B cell (primary cell): ENCODE data around the gene SUGCT. TPM values are rescaled to one million over a fixed set of nuclear protein-coding genes. Genes with fewer than 3 reads are reported as not detected.

Experiments
- ATAC-seq: fragments of 200-7000 bp; cut with Tn5 transposase; one replicate; pipeline ENCODE4 v1.10.0; 2021; ENCODE audit warnings: low read depth, mild to moderate bottlenecking, moderate number of reproducible peaks, moderate library complexity
- CTCF ChIA-PET: fragments of 350-600 bp; sonication (Branson Sonifier 250); formaldehyde crosslinking; loops from one replicate; lab custom pipeline; 2021; ENCODE audit warnings: antibody characterized with exemption, inconsistent platforms; lab: Charles Lee
- POLR2A ChIA-PET: fragments of 350-600 bp; sonication (Branson Sonifier 250); formaldehyde crosslinking; loops from one replicate; lab custom pipeline; 2021; ENCODE audit warnings: antibody characterized with exemption; lab: Charles Lee
- DNase-seq: peaks from one replicate; pipeline ENCODE4 v3.0.0; 2013
- H2AFZ ChIP-seq: 2 replicates; pipeline ENCODE4 v1.6.1; 2012; ENCODE audit warnings: mild to moderate bottlenecking, low read depth, low read length; ENCODE audit not compliant: insufficient read depth, poor library complexity, severe bottlenecking
- H3K27ac ChIP-seq, 2 donors: 1 replicate in 1 of 2; 2 replicates in 1 of 2; pipeline ENCODE4 v1.5.1; 2012 to 2013; ENCODE audit warnings: low read length in 2 of 2, mild to moderate bottlenecking in 2 of 2, moderate library complexity in 1 of 2
- H3K27me3 ChIP-seq, 4 experiments: fragments of 200-600 bp in 1 of 4; sonication (generic) in 1 of 4; replicated peaks in 1 of 4; 1 replicate in 2 of 4; 2 replicates in 2 of 4; pipeline versions ENCODE4 v1.6.1 to v1.7.0; 2013 to 2016; ENCODE audit warnings: low read length in 3 of 4, mild to moderate bottlenecking in 2 of 4, mixed read lengths in 1 of 4, moderate library complexity in 1 of 4; ENCODE audit not compliant: insufficient read depth in 4 of 4, control insufficient read depth in 3 of 4; ENCODE audit errors: control extremely low read depth in 1 of 4
- H3K36me3 ChIP-seq, 2 experiments: replicated peaks in 1 of 2; 1 replicate in 1 of 2; 2 replicates in 1 of 2; pipeline versions ENCODE4 v1.6.1 to v1.7.1; 2013; ENCODE audit warnings: low read length in 1 of 2; ENCODE audit not compliant: insufficient read depth in 2 of 2, control insufficient read depth in 1 of 2; ENCODE audit errors: control extremely low read depth in 1 of 2, extremely low read depth in 1 of 2
- H3K4me1 ChIP-seq, 2 donors: fragments of 200-600 bp in 1 of 2; sonication (generic) in 1 of 2; 1 replicate in 1 of 2; 2 replicates in 1 of 2; pipeline versions ENCODE4 v1.5.1 to v1.6.1; 2013 to 2017; ENCODE audit warnings: low read length in 2 of 2; ENCODE audit not compliant: control insufficient read depth in 2 of 2, insufficient read depth in 2 of 2
- H3K4me2 ChIP-seq: replicated peaks from 2 replicates; pipeline ENCODE3; 2012; ENCODE audit warnings: mild to moderate bottlenecking, low read depth, low read length; ENCODE audit not compliant: poor library complexity, severe bottlenecking
- H3K4me3 ChIP-seq, 5 experiments: fragments of 200-600 bp in 1 of 5; sonication (generic) in 1 of 5; 1 replicate in 3 of 5; 2 replicates in 2 of 5; pipeline versions ENCODE4 v1.5.1 to v1.7.0; 2011 to 2016; ENCODE audit warnings: low read length in 4 of 5, mild to moderate bottlenecking in 4 of 5, low read depth in 2 of 5, control low read depth in 1 of 5, moderate library complexity in 1 of 5; ENCODE audit not compliant: insufficient read depth in 1 of 5; ENCODE audit errors: control extremely low read depth in 1 of 5, extremely low read depth in 1 of 5
- H3K79me2 ChIP-seq: fragments of 200-600 bp; sonication (generic); one replicate; pipeline ENCODE4 v1.6.0; 2016; ENCODE audit warnings: low read length; ENCODE audit not compliant: control insufficient read depth, insufficient read depth
- H3K9ac ChIP-seq: fragments of 200-600 bp; sonication (generic); 2 replicates; pipeline ENCODE4 v1.6.1; 2017; ENCODE audit warnings: mild to moderate bottlenecking, low read length, moderate library complexity
- H3K9me3 ChIP-seq, 3 donors: one replicate each; pipeline versions ENCODE4 v1.6.1 to v1.7.1; 2013; ENCODE audit warnings: low read length in 2 of 3; ENCODE audit not compliant: control insufficient read depth in 2 of 3, insufficient read depth in 1 of 3; ENCODE audit errors: control extremely low read depth in 1 of 3
- H4K20me1 ChIP-seq: 2 replicates; pipeline ENCODE4 v1.6.0; 2012; ENCODE audit warnings: mild to moderate bottlenecking, low read length; ENCODE audit not compliant: insufficient read depth, control insufficient read depth, poor library complexity, severe bottlenecking
- H3K27ac Mint-ChIP-seq: one replicate; pipeline ENCODE4 v1.8.0; 2021; ENCODE audit warnings: mixed read lengths
- H3K27me3 Mint-ChIP-seq: one replicate; pipeline ENCODE4 v1.8.0; 2021; ENCODE audit warnings: mixed read lengths
- H3K4me1 Mint-ChIP-seq: one replicate; pipeline ENCODE4 v1.8.0; 2021; ENCODE audit warnings: mixed read lengths
- H3K4me3 Mint-ChIP-seq: one replicate; pipeline ENCODE4 v1.8.0; 2021; ENCODE audit warnings: mixed read lengths
- H3K9me3 Mint-ChIP-seq: one replicate; pipeline ENCODE4 v1.8.0; 2022; ENCODE audit warnings: mixed read lengths; ENCODE audit not compliant: insufficient read depth
- CTCF ChIP-seq: fragments of 200-600 bp; IDR thresholded peaks from one replicate; pipeline ENCODE4 v1.8.0; 2022; ENCODE audit warnings: antibody characterized with exemption, mild to moderate bottlenecking
- EZH2 ChIP-seq: IDR thresholded peaks from 2 replicates; pipeline ENCODE4 v1.6.1; 2012; ENCODE audit warnings: borderline replicate concordance, low read depth, mild to moderate bottlenecking, moderate library complexity, low read length; ENCODE audit not compliant: insufficient read depth, poor library complexity, severe bottlenecking
- WGBS: methylation state at CpG from one replicate; pipeline ENCODE4 v1.1.5; 2013; ENCODE audit warnings: missing lambda C conversion rate; ENCODE audit not compliant: insufficient coverage; 5-methylcytosine and 5-hydroxymethylcytosine counted together
- intact Hi-C: fragments of 100-400 bp; cut with micrococcal nuclease; formaldehyde crosslinking; loops from one replicate; pipeline ENCODE4 v1.10.0; 2022
- polyA plus RNA-seq: library from polyadenylated mRNA; depleted of rRNA; stranded (reverse); fragments of >200 nt; gene quantifications from 2 replicates; pipeline ENCODE4 v1.2.3, GENCODE V29; 2012
- total RNA-seq, 2 donors: library from RNA; stranded (reverse); fragments of 120-200 nt in 1 of 2; gene quantifications; 1 replicate in 1 of 2; 2 replicates in 1 of 2; pipeline versions ENCODE4 v1.2.3 to v1.2.4, GENCODE V29; 2013 to 2022

Gene SUGCT
- total and polyA plus RNA-seq, 2 donors (not counting 1 experiment from before 2014, with no cell fraction given): 0.19 to 0.86 TPM

GRCh38 chr7:40306025-40306424 is 171.2 kb downstream of the SUGCT start:
- Mint-ChIP-seq H3K4me3 (no peak overlapping the region), H3K27ac (no peak overlapping the region), H3K9me3 (no peaks in the 10 kb centered on the region), H3K27me3 (peaks cover 9% of the 10 kb centered on the region), H3K4me1 (no peaks in the 10 kb centered on the region)
- H3K36me3 ChIP-seq: no peaks in the 10 kb centered on the region
- no peaks in the 10 kb centered on the region for H3K4me1 ChIP-seq
- H3K79me2 ChIP-seq: no peaks in the 10 kb centered on the region
- no peak overlapping the region for H3K4me2 ChIP-seq
- DNase-seq (no peak), ATAC-seq (no peak)
- no peak overlapping the region for H3K4me3 ChIP-seq
- no peak overlapping the region for H3K9ac ChIP-seq
- 100% methylated on average over 1 of the region's 2 CpGs for WGBS
- intact Hi-C loops: no loop called here
- ChIA-PET CTCF (interaction anchor here (1.6 kb wide), 1 partner anchor 24 kb away, joined by 4 read pairs; no protein-coding TSS in a partner anchor), POLR2A (no interaction called here)
- no peaks in the 10 kb centered on the region for H4K20me1 ChIP-seq
- TF ChIP-seq EZH2: no peak
- no peak for TF ChIP-seq CTCF
- no peak overlapping the region for H2AFZ ChIP-seq
- H3K27me3 ChIP-seq: no peaks in the 10 kb centered on the region
- no peaks in the 10 kb centered on the region for H3K9me3 ChIP-seq
- H3K27ac ChIP-seq: no peak overlapping the region

- H3K27me3 Mint-ChIP-seq: peaks cover 9% of the 10 kb centered on the region
- H3K4me3 ChIP-seq: no peak overlapping the region
- no peak overlapping the region for H2AFZ ChIP-seq
- no peaks in the 10 kb centered on the region for H3K9me3 ChIP-seq
- no peaks in the 10 kb centered on the region for H3K36me3 ChIP-seq
- ChIA-PET POLR2A (no interaction called here), CTCF (no interaction called here)
- H3K27ac ChIP-seq: no peak overlapping the region
- ATAC-seq: no peak
- H3K4me3 Mint-ChIP-seq: no peak overlapping the region
- no peaks in the 10 kb centered on the region for H4K20me1 ChIP-seq
- H3K9ac ChIP-seq: no peak overlapping the region
- intact Hi-C loops: no loop called here
- no peak overlapping the region for H3K4me2 ChIP-seq
- no peaks in the 10 kb centered on the region for H3K4me1 ChIP-seq
- no peak for TF ChIP-seq EZH2
- no peak for TF ChIP-seq CTCF
- no peaks in the 10 kb centered on the region for H3K9me3 Mint-ChIP-seq
- H3K27ac Mint-ChIP-seq: no peak overlapping the region
- H3K79me2 ChIP-seq: no peaks in the 10 kb centered on the region
- no peaks in the 10 kb centered on the region for H3K4me1 Mint-ChIP-seq
- DNase-seq: no peak
- H3K27me3 ChIP-seq: no peaks in the 10 kb centered on the region
Observed at GRCh38 chr7:40306596-40306995, 171.8 kb downstream of the SUGCT start.
